ENCODE results near the gene RNF7.
A peak's percentile ranks its signal among the peaks of the same experiment; 100 is the strongest.

RNF7 gene

GRCh38 chr3:141779667-141780066, 41.6 kb downstream of the RNF7 start:
- TF ChIP-seq TEAD4 (IDR thresholded peaks at IDR 0.05) (no peak), EP300 (IDR thresholded peaks at IDR 0.05; ENCODE audit: borderline replicate concordance) (no peak), ZBTB7A (IDR thresholded peaks at IDR 0.05; ENCODE audit: low read depth) (no peak), TAF1 (IDR thresholded peaks at IDR 0.05; ENCODE audit: low read depth) (no peak), USF1 (IDR thresholded peaks at IDR 0.05) (no peak), TCF12 (IDR thresholded peaks at IDR 0.05; ENCODE audit: low read depth) (no peak), EGR1 (IDR thresholded peaks at IDR 0.05) (no peak), NFIC (IDR thresholded peaks at IDR 0.05) (no peak), FOXM1 (IDR thresholded peaks at IDR 0.05; ENCODE audit: borderline replicate concordance, low read depth) (no peak), CEBPB (IDR thresholded peaks at IDR 0.05) (no peak), MAX (IDR thresholded peaks at IDR 0.05) (no peak), YY1 (IDR thresholded peaks at IDR 0.05; ENCODE audit: low read depth) (no peak), RAD21 (IDR thresholded peaks at IDR 0.05; ENCODE audit: low read depth) (no peak), CREB1 (IDR thresholded peaks at IDR 0.05; ENCODE audit: low read depth) (no peak), REST (IDR thresholded peaks at IDR 0.05; ENCODE audit: low read depth) (no peak)

- TF ChIP-seq CEBPB (IDR thresholded peaks at IDR 0.05) (no peak), RAD21 (IDR thresholded peaks at IDR 0.05; ENCODE audit: low read depth) (peak; percentile 20; the same call in 1 of the 2 replicates)
Observed at GRCh38 chr3:141782386-141782932, 44.4 kb downstream of the RNF7 start.

- TF ChIP-seq EP300 (IDR thresholded peaks at IDR 0.05; ENCODE audit: borderline replicate concordance) (no peak), EGR1 (IDR thresholded peaks at IDR 0.05) (no peak), TCF12 (IDR thresholded peaks at IDR 0.05; ENCODE audit: low read depth) (no peak), CEBPB (IDR thresholded peaks at IDR 0.05) (no peak), ZBTB7A (IDR thresholded peaks at IDR 0.05; ENCODE audit: low read depth) (no peak), USF1 (IDR thresholded peaks at IDR 0.05) (no peak), MAX (IDR thresholded peaks at IDR 0.05) (no peak), REST (IDR thresholded peaks at IDR 0.05; ENCODE audit: low read depth) (no peak), FOXM1 (IDR thresholded peaks at IDR 0.05; ENCODE audit: borderline replicate concordance, low read depth) (no peak), RAD21 (IDR thresholded peaks at IDR 0.05; ENCODE audit: low read depth) (no peak), TEAD4 (IDR thresholded peaks at IDR 0.05) (no peak), NFIC (IDR thresholded peaks at IDR 0.05) (no peak), YY1 (IDR thresholded peaks at IDR 0.05; ENCODE audit: low read depth) (no peak), TAF1 (IDR thresholded peaks at IDR 0.05; ENCODE audit: low read depth) (no peak)
Observed at GRCh38 chr3:141783632-141784031, 45.5 kb downstream of the RNF7 start.

GRCh38 chr3:141784096-141784495, 46.0 kb downstream of the RNF7 start:
- no peak for TF ChIP-seq YY1 (IDR thresholded peaks at IDR 0.05; ENCODE audit: low read depth)
- TF ChIP-seq REST (IDR thresholded peaks at IDR 0.05; ENCODE audit: low read depth): no peak
- TF ChIP-seq RAD21 (IDR thresholded peaks at IDR 0.05; ENCODE audit: low read depth): no peak
- TF ChIP-seq TCF12 (IDR thresholded peaks at IDR 0.05; ENCODE audit: low read depth): no peak
- no peak for TF ChIP-seq CEBPB (IDR thresholded peaks at IDR 0.05)
- no peak for TF ChIP-seq EP300 (IDR thresholded peaks at IDR 0.05; ENCODE audit: borderline replicate concordance)
- no peak for TF ChIP-seq CREB1 (IDR thresholded peaks at IDR 0.05; ENCODE audit: low read depth)
- TF ChIP-seq EGR1 (IDR thresholded peaks at IDR 0.05): no peak
- no peak for TF ChIP-seq ZBTB7A (IDR thresholded peaks at IDR 0.05; ENCODE audit: low read depth)
- TF ChIP-seq FOXM1 (IDR thresholded peaks at IDR 0.05; ENCODE audit: borderline replicate concordance, low read depth): no peak
- no peak for TF ChIP-seq NFIC (IDR thresholded peaks at IDR 0.05)
- TF ChIP-seq USF1 (IDR thresholded peaks at IDR 0.05): no peak
- TF ChIP-seq MAX (IDR thresholded peaks at IDR 0.05): no peak
- TF ChIP-seq TEAD4 (IDR thresholded peaks at IDR 0.05): no peak
- no peak for TF ChIP-seq TAF1 (IDR thresholded peaks at IDR 0.05; ENCODE audit: low read depth)
